GM20000 (cell line): ENCODE measurements around the gene TMEM97.

Experiments used
- DNase-seq: peaks from one replicate; pipeline ENCODE4 v3.0.0; 2012; ENCODE audit warnings: low spot score
- CTCF ChIP-seq: IDR thresholded peaks from 2 replicates; pipeline ENCODE4 v1.5.1; 2012; ENCODE audit warnings: mild to moderate bottlenecking, control low read depth; ENCODE audit errors: extremely low read depth, missing control alignments

TMEM97 gene

GRCh38 chr17:28341516-28341915, 22.5 kb downstream of the TMEM97 start:
- no peak for TF ChIP-seq CTCF
- no peak for DNase-seq

GRCh38 chr17:28342313-28342712, 23.3 kb downstream of the TMEM97 start:
- DNase-seq: no peak
- no peak for TF ChIP-seq CTCF

DNA sequence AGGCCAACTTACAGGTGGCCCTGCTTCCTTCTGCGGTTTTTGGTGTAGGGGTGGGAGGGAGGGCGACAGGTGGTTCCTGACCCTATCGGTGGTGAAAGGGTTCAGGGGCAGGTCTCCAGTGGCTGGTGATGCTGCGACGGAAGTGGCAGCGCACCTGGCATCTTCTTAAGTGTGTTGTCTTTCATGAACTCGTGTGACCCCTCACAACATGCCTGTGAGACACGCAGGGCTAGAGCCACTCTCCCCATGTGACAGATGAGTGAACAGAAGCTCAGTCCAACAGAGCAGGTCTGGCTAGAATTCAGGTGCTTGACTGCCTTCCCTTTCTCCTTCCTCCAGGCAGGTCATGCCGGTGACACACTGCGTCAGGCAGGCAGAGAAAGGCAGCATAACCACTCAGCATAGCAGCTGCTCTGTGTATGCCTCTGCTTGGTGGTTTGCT, 24.5 kb downstream of the TMEM97 start:
- TF ChIP-seq CTCF: no peak
- no peak for DNase-seq

GRCh38 chr17:28344011-28344410, 25.0 kb downstream of the TMEM97 start:
- TF ChIP-seq CTCF: no peak
- DNase-seq: no peak

GRCh38 chr17:28344435-28344901, 25.5 kb downstream of the TMEM97 start:
- no peak for DNase-seq
- TF ChIP-seq CTCF: no peak

DNA sequence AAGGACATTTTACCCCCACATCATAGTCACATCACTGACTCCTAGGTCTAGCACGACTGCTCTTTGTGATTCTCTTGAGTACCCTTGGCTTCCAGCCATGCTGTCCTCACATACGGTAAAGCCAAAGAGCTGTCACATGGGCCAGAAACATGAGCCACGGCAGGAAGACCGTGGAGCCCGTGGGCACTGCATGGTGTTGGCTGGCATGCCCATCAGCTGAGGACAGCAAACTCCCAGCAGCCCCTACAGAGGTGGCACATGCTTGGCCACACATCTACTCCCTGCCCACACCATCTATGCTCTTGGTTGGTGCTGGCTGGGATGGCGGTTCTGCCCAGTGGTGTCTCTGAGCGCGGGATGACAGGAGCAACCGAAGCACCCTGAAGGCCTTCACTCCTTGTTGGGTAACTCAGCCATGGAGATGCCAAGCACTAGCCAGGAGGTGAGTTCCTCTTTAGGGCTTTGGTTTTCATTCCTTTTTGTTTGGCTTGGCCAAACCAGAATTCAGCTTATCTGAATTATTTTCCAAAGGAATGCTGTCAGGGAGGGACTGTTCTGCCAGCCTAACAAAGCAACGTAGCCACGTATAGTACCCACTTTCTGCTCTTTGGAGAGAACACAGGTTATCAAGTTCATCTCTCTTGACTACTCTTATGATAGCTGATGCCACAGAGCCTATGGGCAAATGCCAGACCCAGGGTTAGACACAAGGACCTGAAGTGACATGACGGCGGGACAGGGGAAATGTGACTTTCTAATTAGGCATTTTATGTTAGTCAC, 26.6 kb downstream of the TMEM97 start:
- DNase-seq: no peak
- TF ChIP-seq CTCF: no peak

DNA sequence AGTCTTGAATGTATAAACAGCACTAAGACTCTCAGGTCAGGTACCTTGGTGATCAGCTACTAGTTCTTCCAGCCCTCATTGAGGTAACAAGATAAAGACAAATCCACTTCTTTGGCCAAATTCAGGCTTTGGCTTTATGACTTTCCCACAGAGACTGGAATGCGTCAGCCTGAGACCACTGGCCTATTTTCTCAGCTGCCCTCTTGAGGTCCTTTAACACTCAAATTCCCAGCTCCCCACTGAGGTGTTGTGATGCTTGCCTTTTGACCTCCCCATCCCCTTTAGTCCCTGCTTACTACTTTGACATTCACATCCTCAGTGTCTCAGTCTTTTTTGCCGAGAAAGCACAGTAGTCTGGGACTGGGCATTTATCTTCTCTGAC, 27.2 kb downstream of the TMEM97 start:
- no peak for TF ChIP-seq CTCF

More for the DNA sequence above, 27.2 kb downstream of the TMEM97 start:
- DNase-seq: no peak
